HepG2 (cell line): ENCODE measurements around the gene SCN9A. TPM values are rescaled to one million over a fixed set of nuclear protein-coding genes. Genes with fewer than 3 reads are reported as not detected.

ENCODE experiments used
- BCL6 ChIP-seq: IDR thresholded peaks from 2 replicates; pipeline ENCODE4 v1.6.1; 2016; ENCODE audit warnings: missing genetic modification reagents, missing compliant biosample characterization
- FIP1L1 ChIP-seq: fragments of 200-400 bp; formaldehyde crosslinking; IDR thresholded peaks from 2 replicates; pipeline ENCODE4 v1.6.1; 2018; ENCODE audit warnings: low read depth, mild to moderate bottlenecking, low read length, moderate library complexity, borderline replicate concordance; ENCODE audit not compliant: insufficient read depth
- KAT2B ChIP-seq: fragments of 150-350 bp; IDR thresholded peaks from 2 replicates; pipeline ENCODE4 v1.6.1; 2014; ENCODE audit warnings: low read depth, low read length, borderline replicate concordance
- KMT2B ChIP-seq: IDR thresholded peaks from 2 replicates; pipeline ENCODE4 v1.6.1; 2016; ENCODE audit warnings: missing genetic modification reagents, missing compliant biosample characterization
- MEF2D ChIP-seq: sonication (generic); formaldehyde crosslinking; IDR thresholded peaks from 2 replicates; pipeline ENCODE4 v1.5.1; 2020; ENCODE audit warnings: mild to moderate bottlenecking, missing genetic modification reagents
- MIER3 ChIP-seq: IDR thresholded peaks from 2 replicates; pipeline ENCODE4 v1.6.1; 2016; ENCODE audit warnings: missing compliant biosample characterization, borderline replicate concordance
- RARA ChIP-seq: IDR thresholded peaks from 2 replicates; pipeline ENCODE4 v1.6.1; 2016; ENCODE audit warnings: missing genetic modification reagents, missing compliant biosample characterization
- TCF12 ChIP-seq, 2 experiments: fragments of 450-650 bp in 1 of 2; sonication (generic) in 1 of 2; formaldehyde crosslinking in 1 of 2; IDR thresholded peaks; 2 replicates each; pipeline versions ENCODE4 v1.6.1 to v1.8.0; 2017 to 2022; ENCODE audit warnings: antibody characterized with exemption in 1 of 2, mild to moderate bottlenecking in 1 of 2, missing genetic modification reagents in 1 of 2, moderate library complexity in 1 of 2
- THYN1 ChIP-seq: sonication (generic); formaldehyde crosslinking; IDR thresholded peaks from 2 replicates; pipeline ENCODE4 v1.8.1; 2023; ENCODE audit warnings: low read depth, mild to moderate bottlenecking, moderate library complexity, missing genetic modification reagents, borderline replicate concordance
- ZBTB20 ChIP-seq: sonication (generic); formaldehyde crosslinking; IDR thresholded peaks from 2 replicates; pipeline ENCODE4 v1.8.1; 2023; ENCODE audit warnings: missing genetic modification reagents, low read depth, mild to moderate bottlenecking, borderline replicate concordance
- ZMYM4 ChIP-seq: sonication (generic); formaldehyde crosslinking; IDR thresholded peaks from 2 replicates; pipeline ENCODE4 v1.8.1; 2023; ENCODE audit warnings: mild to moderate bottlenecking, missing genetic modification reagents
- ZNF557 ChIP-seq: sonication (generic); formaldehyde crosslinking; IDR thresholded peaks from 2 replicates; pipeline ENCODE4 v1.4.0; 2020; ENCODE audit warnings: missing genetic modification reagents
- ZNF772 ChIP-seq: sonication (generic); formaldehyde crosslinking; IDR thresholded peaks from 2 replicates; pipeline ENCODE4 v1.5.0; 2020; ENCODE audit warnings: mild to moderate bottlenecking, missing genetic modification reagents
- polyA plus RNA-seq, 8 experiments: library from polyadenylated mRNA; depleted of rRNA in 3 of 8; stranded (reverse) in 7 of 8; unstranded in 1 of 8; fragments of >200 nt; fragmentation: Illumina TruSeq in 4 of 8; extraction: Trizol in 4 of 8; gene quantifications; 2 replicates each; pipeline versions ENCODE4 v1.2.1 to v1.2.3, GENCODE V29; 2011 to 2016; ENCODE audit warnings: low read depth in 4 of 8, missing spikeins in 1 of 8, mixed read lengths in 1 of 8; ENCODE audit not compliant: insufficient read depth in 1 of 8
- total RNA-seq, 5 experiments: library from RNA; depleted of rRNA; stranded (reverse); fragments of >200 nt; fragmentation: Illumina TruSeq; extraction: Trizol; gene quantifications; 2 replicates each; pipeline ENCODE4 v1.2.3, GENCODE V29; 2016; ENCODE audit warnings: low read depth in 1 of 5
- TF ChIP-seq, protein P1 (sequence below): sonication (generic); formaldehyde crosslinking; IDR thresholded peaks from 2 replicates; pipeline ENCODE4 v1.5.1; 2020; ENCODE audit warnings: mild to moderate bottlenecking, missing genetic modification reagents, borderline replicate concordance
- TF ChIP-seq, protein P2 (sequence below): sonication (generic); formaldehyde crosslinking; IDR thresholded peaks from 2 replicates; pipeline ENCODE4 v1.4.0; 2020; ENCODE audit warnings: missing genetic modification reagents
- TF ChIP-seq, protein P3 (sequence below): sonication (generic); formaldehyde crosslinking; IDR thresholded peaks from 2 replicates; pipeline ENCODE4 v1.4.0; 2020; ENCODE audit warnings: mild to moderate bottlenecking, missing genetic modification reagents
- TF ChIP-seq, protein P4 (sequence below): sonication (generic); formaldehyde crosslinking; IDR thresholded peaks from 2 replicates; pipeline ENCODE4 v1.5.1; 2020; ENCODE audit warnings: missing genetic modification reagents, mild to moderate bottlenecking, borderline replicate concordance

SCN9A gene
- total and polyA plus RNA-seq, 2 of the 13 experiments (the other 11 are each of a cell fraction or from before 2014, with no cell fraction given) = 15.3 to 24.3 TPM

DNA sequence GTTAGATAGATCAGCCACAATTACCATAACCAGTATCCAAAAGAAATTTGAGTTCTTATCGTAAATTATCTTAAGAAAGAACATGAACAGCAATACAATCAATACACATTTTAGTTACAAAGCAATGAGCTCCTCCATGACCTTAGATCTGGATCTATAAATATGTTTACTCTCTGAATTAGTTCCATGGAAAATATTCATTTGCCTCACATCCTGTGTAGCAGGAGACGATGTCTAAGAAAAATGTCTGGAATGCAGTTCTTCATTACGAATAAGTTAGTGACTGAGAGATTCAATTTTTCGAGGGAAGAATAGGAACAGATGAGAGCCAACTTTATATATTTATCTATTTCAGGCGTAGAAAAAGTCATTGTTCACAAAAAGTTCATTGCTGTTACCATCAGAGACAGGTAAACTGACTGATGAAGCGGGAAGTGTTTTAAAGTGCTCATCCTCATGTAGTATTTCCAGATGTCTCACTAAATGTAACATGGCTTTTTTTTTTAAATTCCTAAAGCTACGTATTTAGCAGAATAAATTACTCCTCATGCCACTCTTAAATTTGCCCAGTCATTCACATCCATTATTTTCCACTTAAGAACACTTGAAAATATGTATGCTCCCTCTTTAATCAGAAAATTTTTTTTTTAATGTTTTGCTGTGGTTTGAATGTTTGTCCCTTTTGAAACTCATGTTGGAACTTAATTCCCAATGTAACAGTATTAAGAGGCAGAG lies 141.5 kb downstream of the SCN9A start (continued):
- TF ChIP-seq, protein P1, sequence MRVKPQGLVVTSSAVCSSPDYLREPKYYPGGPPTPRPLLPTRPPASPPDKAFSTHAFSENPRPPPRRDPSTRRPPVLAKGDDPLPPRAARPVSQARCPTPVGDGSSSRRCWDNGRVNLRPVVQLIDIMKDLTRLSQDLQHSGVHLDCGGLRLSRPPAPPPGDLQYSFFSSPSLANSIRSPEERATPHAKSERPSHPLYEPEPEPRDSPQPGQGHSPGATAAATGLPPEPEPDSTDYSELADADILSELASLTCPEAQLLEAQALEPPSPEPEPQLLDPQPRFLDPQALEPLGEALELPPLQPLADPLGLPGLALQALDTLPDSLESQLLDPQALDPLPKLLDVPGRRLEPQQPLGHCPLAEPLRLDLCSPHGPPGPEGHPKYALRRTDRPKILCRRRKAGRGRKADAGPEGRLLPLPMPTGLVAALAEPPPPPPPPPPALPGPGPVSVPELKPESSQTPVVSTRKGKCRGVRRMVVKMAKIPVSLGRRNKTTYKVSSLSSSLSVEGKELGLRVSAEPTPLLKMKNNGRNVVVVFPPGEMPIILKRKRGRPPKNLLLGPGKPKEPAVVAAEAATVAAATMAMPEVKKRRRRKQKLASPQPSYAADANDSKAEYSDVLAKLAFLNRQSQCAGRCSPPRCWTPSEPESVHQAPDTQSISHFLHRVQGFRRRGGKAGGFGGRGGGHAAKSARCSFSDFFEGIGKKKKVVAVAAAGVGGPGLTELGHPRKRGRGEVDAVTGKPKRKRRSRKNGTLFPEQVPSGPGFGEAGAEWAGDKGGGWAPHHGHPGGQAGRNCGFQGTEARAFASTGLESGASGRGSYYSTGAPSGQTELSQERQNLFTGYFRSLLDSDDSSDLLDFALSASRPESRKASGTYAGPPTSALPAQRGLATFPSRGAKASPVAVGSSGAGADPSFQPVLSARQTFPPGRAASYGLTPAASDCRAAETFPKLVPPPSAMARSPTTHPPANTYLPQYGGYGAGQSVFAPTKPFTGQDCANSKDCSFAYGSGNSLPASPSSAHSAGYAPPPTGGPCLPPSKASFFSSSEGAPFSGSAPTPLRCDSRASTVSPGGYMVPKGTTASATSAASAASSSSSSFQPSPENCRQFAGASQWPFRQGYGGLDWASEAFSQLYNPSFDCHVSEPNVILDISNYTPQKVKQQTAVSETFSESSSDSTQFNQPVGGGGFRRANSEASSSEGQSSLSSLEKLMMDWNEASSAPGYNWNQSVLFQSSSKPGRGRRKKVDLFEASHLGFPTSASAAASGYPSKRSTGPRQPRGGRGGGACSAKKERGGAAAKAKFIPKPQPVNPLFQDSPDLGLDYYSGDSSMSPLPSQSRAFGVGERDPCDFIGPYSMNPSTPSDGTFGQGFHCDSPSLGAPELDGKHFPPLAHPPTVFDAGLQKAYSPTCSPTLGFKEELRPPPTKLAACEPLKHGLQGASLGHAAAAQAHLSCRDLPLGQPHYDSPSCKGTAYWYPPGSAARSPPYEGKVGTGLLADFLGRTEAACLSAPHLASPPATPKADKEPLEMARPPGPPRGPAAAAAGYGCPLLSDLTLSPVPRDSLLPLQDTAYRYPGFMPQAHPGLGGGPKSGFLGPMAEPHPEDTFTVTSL (CRISPR knock-in tag) = peak; percentile 69; the same call in 1 of the 2 replicates
- TF ChIP-seq RARA (CRISPR knock-in tag) = peak; percentile 82
- TF ChIP-seq THYN1 (CRISPR knock-in tag) = peak; percentile 53; the same call in 1 of the 2 replicates
- TF ChIP-seq ZBTB20 = peak; percentile 85; the same call in 1 of the 2 replicates
- TF ChIP-seq ZNF772 (CRISPR knock-in tag) = no peak
- TF ChIP-seq KAT2B = peak; percentile 88
- 0 out of 2 replicates have a peak, but pooled peaks have one; percentile 49 for TF ChIP-seq MEF2D (CRISPR knock-in tag)
- no peak for TF ChIP-seq ZNF557 (CRISPR knock-in tag)
- peak; percentile 74 for TF ChIP-seq BCL6 (CRISPR knock-in tag)
- no peak for TF ChIP-seq FIP1L1
- TF ChIP-seq, protein P2, sequence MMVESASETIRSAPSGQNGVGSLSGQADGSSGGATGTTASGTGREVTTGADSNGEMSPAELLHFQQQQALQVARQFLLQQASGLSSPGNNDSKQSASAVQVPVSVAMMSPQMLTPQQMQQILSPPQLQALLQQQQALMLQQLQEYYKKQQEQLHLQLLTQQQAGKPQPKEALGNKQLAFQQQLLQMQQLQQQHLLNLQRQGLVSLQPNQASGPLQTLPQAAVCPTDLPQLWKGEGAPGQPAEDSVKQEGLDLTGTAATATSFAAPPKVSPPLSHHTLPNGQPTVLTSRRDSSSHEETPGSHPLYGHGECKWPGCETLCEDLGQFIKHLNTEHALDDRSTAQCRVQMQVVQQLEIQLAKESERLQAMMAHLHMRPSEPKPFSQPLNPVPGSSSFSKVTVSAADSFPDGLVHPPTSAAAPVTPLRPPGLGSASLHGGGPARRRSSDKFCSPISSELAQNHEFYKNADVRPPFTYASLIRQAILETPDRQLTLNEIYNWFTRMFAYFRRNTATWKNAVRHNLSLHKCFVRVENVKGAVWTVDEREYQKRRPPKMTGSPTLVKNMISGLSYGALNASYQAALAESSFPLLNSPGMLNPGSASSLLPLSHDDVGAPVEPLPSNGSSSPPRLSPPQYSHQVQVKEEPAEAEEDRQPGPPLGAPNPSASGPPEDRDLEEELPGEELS (CRISPR knock-in tag) = peak; percentile 62; the same call in 1 of the 2 replicates
- TF ChIP-seq, protein P3, sequence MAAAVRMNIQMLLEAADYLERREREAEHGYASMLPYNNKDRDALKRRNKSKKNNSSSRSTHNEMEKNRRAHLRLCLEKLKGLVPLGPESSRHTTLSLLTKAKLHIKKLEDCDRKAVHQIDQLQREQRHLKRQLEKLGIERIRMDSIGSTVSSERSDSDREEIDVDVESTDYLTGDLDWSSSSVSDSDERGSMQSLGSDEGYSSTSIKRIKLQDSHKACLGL (CRISPR knock-in tag) = no peak
- peak; percentile 53; the same call in 1 of the 2 replicates for TF ChIP-seq ZMYM4 (CRISPR knock-in tag)
- no peak for TF ChIP-seq TCF12 (IDR thresholded peaks at IDR 0.05)
- TF ChIP-seq TCF12 (CRISPR knock-in tag; IDR thresholded peaks at IDR 0.05) = peak; percentile 36; the same call in 1 of the 2 replicates
- no peak for TF ChIP-seq KMT2B
- TF ChIP-seq MIER3 (CRISPR knock-in tag) = no peak
- TF ChIP-seq, protein P4, sequence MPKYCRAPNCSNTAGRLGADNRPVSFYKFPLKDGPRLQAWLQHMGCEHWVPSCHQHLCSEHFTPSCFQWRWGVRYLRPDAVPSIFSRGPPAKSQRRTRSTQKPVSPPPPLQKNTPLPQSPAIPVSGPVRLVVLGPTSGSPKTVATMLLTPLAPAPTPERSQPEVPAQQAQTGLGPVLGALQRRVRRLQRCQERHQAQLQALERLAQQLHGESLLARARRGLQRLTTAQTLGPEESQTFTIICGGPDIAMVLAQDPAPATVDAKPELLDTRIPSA (CRISPR knock-in tag) = no peak
